Gastroesophageal sphincter (tissue), 4 donors: ENCODE measurements around the gene FBXW7. TPM values are rescaled to one million over a fixed set of nuclear protein-coding genes. Genes with fewer than 3 reads are reported as not detected.

ENCODE experiments used
- ATAC-seq: fragments of 150-250 bp; one replicate; pipeline ENCODE4 v1.9.1; 2016; ENCODE audit warnings: mild to moderate bottlenecking, moderate library complexity
- H3K27ac ChIP-seq, 4 donors: fragments of 200-600 bp; sonication (generic) in 3 of 4; 1 replicate in 3 of 4; 2 replicates in 1 of 4; pipeline ENCODE4 v1.5.1; 2016 to 2019
- H3K27me3 ChIP-seq: fragments of 200-600 bp; sonication (generic); one replicate; pipeline ENCODE4 v1.5.1; 2019
- H3K36me3 ChIP-seq, 2 donors: fragments of 200-600 bp; sonication (generic); one replicate each; pipeline ENCODE4 v1.5.1; 2019; ENCODE audit warnings: control low read depth in 1 of 2
- H3K4me1 ChIP-seq, 3 donors: fragments of 200-600 bp; sonication (generic); 1 replicate in 2 of 3; 2 replicates in 1 of 3; pipeline ENCODE4 v1.5.1; 2016 to 2019; ENCODE audit warnings: control low read depth in 2 of 3
- H3K4me3 ChIP-seq, 2 donors: fragments of 200-600 bp; sonication (generic); one replicate each; pipeline ENCODE4 v1.5.1; 2019; ENCODE audit warnings: mild to moderate bottlenecking in 1 of 2, moderate library complexity in 1 of 2
- H3K9me3 ChIP-seq, 3 donors: fragments of 200-600 bp; sonication (generic); one replicate each; pipeline ENCODE4 v1.5.1; 2017 to 2019; ENCODE audit warnings: control low read depth in 2 of 3
- CTCF ChIP-seq, 4 experiments: fragments of 200-600 bp in 2 of 4; fragments of 450-650 bp in 2 of 4; sonication (generic) in 1 of 4; IDR thresholded peaks; one replicate each; pipeline ENCODE4 v1.5.1; 2017 to 2019; ENCODE audit warnings: antibody characterized with exemption in 4 of 4, mild to moderate bottlenecking in 2 of 4, moderate library complexity in 2 of 4
- EP300 ChIP-seq: sonication (generic); formaldehyde crosslinking; IDR thresholded peaks from one replicate; pipeline ENCODE4 v1.6.1; 2017; ENCODE audit warnings: antibody characterized with exemption, mild to moderate bottlenecking
- POLR2A ChIP-seq, 2 donors: fragments of 450-650 bp; IDR thresholded peaks; one replicate each; pipeline ENCODE4 v1.6.1; 2017; ENCODE audit warnings: antibody characterized with exemption in 2 of 2, mild to moderate bottlenecking in 2 of 2, moderate library complexity in 1 of 2
- POLR2AphosphoS5 ChIP-seq: sonication (generic); formaldehyde crosslinking; IDR thresholded peaks from one replicate; pipeline ENCODE4 v1.6.1; 2017; ENCODE audit warnings: antibody characterized with exemption
- WGBS, 2 donors: methylation state at CpG; one replicate each; pipeline ENCODE4 v1.1.5; 2018; ENCODE audit warnings: low coverage in 1 of 2; 5-methylcytosine and 5-hydroxymethylcytosine counted together
- total RNA-seq, 4 donors: library from RNA; depleted of rRNA; stranded (reverse); fragments of >200 nt; gene quantifications; one replicate each; pipeline ENCODE4 v1.1.0, GENCODE V29; 2016

Gene FBXW7
- total RNA-seq, 4 donors from 2014 or later = 55.1 to 120 (median 85.5) TPM

DNA sequence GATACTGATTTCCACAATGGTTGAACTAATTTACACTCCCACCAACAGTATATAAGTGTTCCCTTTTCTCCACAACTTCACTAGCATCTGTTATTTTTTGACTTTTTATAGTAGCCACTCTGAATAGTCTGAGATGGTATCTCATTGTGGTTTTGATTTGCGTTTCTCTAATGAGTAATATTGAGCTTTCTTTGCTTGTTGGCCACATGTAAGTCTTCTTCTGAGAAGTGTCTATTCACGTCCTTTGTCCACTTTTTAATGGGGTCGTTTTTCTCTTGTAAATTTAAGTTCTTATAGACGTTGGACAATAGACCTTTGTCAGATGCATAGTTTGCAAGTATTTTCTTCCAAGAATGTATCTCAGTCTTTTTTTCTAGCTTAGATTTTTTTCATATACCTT lies 10.0 kb downstream of the FBXW7 start:
- TF ChIP-seq POLR2A (IDR thresholded peaks at IDR 0.05) = no peak
- TF ChIP-seq EP300 = no peak
- no peak for TF ChIP-seq CTCF (IDR thresholded peaks at IDR 0.05)
- no peak for TF ChIP-seq POLR2AphosphoS5

GRCh38 chr4:152524427-152524826 lies 11.5 kb downstream of the FBXW7 start:
- TF ChIP-seq EP300 = no peak
- TF ChIP-seq POLR2A (IDR thresholded peaks at IDR 0.05) = no peak
- TF ChIP-seq CTCF (IDR thresholded peaks at IDR 0.05) = no peak
- TF ChIP-seq POLR2AphosphoS5 = no peak
- Histone ChIP-seq H3K9me3 (no peaks in the 10 kb centered on the region), H3K27ac (no peak overlapping the region), H3K4me1 (no peaks in the 10 kb centered on the region), H3K4me3 (no peak overlapping the region), H3K36me3 (peaks cover 0 to under 1% of the 10 kb centered on the region in 2 donors), H3K27me3 (no peaks in the 10 kb centered on the region)
- ATAC-seq = no peak
- 87 to 95% methylated on average over 3 of the region's 3 CpGs for WGBS, 2 donors

More for the DNA sequence above, 10.0 kb downstream of the FBXW7 start:
- Histone ChIP-seq H3K4me3 (no peak overlapping the region), H3K9me3 (no peaks in the 10 kb centered on the region), H3K4me1 (peaks cover 0 to 9% (median 0%) of the 10 kb centered on the region in 3 donors), H3K27me3 (no peaks in the 10 kb centered on the region), H3K36me3 (peaks cover 0 to 4% of the 10 kb centered on the region in 2 donors), H3K27ac (no peak overlapping the region)
- 72 to 79% methylated on average over 4 of the region's 4 CpGs for WGBS, 2 donors
- no peak for ATAC-seq

GRCh38 chr4:152523731-152524130 lies 12.2 kb downstream of the FBXW7 start:
- Histone ChIP-seq H3K9me3 (no peaks in the 10 kb centered on the region), H3K27ac (no peak overlapping the region), H3K27me3 (no peaks in the 10 kb centered on the region), H3K36me3 (no peaks in the 10 kb centered on the region), H3K4me3 (no peak overlapping the region), H3K4me1 (no peaks in the 10 kb centered on the region)
- no peak for ATAC-seq
- WGBS, 2 donors = 11 to 91% methylated on average over 1 of the region's 1 CpG
- TF ChIP-seq POLR2A (IDR thresholded peaks at IDR 0.05) (no peak), POLR2AphosphoS5 (no peak), EP300 (no peak), CTCF (IDR thresholded peaks at IDR 0.05) (no peak)

DNA sequence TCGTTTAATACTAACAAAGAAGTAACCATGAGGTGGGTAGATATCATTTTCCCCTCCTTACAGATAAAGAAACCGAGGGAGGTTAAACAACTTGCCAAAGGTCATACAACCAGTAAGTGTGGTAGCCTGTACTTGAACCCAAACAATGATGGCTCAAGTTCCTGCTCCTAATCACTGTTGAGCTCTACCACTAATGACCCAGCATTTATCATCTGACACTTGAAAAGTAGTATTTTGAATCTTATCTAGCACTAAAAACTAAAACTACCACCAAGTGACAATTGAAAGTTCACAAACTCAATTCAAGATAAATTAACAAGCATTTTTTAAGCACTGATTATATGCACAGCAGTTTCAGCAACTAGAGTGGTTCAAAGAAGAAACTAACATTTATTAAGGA lies 13.1 kb downstream of the FBXW7 start:
- no peak overlapping the region for H3K27ac ChIP-seq
- H3K4me1 ChIP-seq = no peaks in the 10 kb centered on the region
- no peaks in the 10 kb centered on the region for H3K27me3 ChIP-seq
- TF ChIP-seq POLR2A (IDR thresholded peaks at IDR 0.05) (no peak), EP300 (no peak), CTCF (IDR thresholded peaks at IDR 0.05) (no peak)
- H3K4me3 ChIP-seq = no peak overlapping the region
- WGBS, 2 donors = 64 to 65% methylated on average over 2 of the region's 2 CpGs
- ATAC-seq = no peak
- no peaks in the 10 kb centered on the region for H3K9me3 ChIP-seq
- no peaks in the 10 kb centered on the region for H3K36me3 ChIP-seq

DNA sequence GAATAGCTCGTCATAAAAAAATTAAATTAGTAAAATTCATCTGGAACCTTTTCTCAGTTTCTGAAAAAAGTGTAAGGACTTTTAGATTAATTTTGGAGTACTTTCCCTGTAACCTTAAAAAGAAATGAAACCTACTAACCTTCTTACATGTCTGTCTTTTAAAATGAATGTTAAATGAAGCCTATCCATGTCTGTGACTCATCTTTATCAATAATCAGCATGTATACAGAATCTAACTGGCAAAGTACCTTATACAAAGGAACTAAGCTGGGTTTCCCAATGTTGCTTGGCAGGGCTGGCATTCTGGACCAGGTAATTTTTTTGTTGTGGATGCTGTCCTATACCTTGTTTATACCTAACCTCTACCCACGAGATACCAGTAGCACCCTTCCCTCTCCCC lies 13.6 kb downstream of the FBXW7 start:
- Histone ChIP-seq H3K9me3 (no peaks in the 10 kb centered on the region), H3K4me3 (no peak overlapping the region), H3K27ac (no peak overlapping the region), H3K4me1 (no peaks in the 10 kb centered on the region), H3K36me3 (no peaks in the 10 kb centered on the region), H3K27me3 (no peaks in the 10 kb centered on the region)
- 79 to 92% methylated on average over 2 of the region's 2 CpGs for WGBS, 2 donors
- TF ChIP-seq POLR2A (IDR thresholded peaks at IDR 0.05) (no peak), EP300 (no peak), POLR2AphosphoS5 (no peak), CTCF (IDR thresholded peaks at IDR 0.05) (no peak)
- ATAC-seq = no peak
